ENCODE results near the gene PDE7B. TPM values are rescaled to one million over a fixed set of nuclear protein-coding genes. Genes with fewer than 3 reads are reported as not detected.

PDE7B gene
- total and polyA plus RNA-seq, 10 donors = 0.54 to 4.6 (median 1.5) TPM

GRCh38 chr6:136060759-136061158 is 209.3 kb downstream of the PDE7B start:
- Histone ChIP-seq H3K4me1 (peaks cover 0 to 14% (median 8%) of the 10 kb centered on the region in 6 donors), H3K27me3 (replicated peaks in 1 of 7) (no peaks in the 10 kb centered on the region), H3K9me3 (no peaks in the 10 kb centered on the region), H3K27ac (no peak overlapping the region), H3K4me3 (no peak overlapping the region), H3K36me3 (no peaks in the 10 kb centered on the region)
- TF ChIP-seq POLR2AphosphoS5 (IDR thresholded peaks at IDR 0.05) (no peak), CTCF (IDR thresholded peaks at IDR 0.05 in 8 of 11, conservative IDR thresholded peaks at IDR 0.05 in 3 of 11) (no peak), POLR2A (IDR thresholded peaks at IDR 0.05) (no peak)
- no peak for DNase-seq
- intact Hi-C loops (cut with DNase I; ENCODE audit: low total_unique reads) = no loop called here

GRCh38 chr6:136061701-136062100 is 210.2 kb downstream of the PDE7B start:
- no peak for DNase-seq
- Histone ChIP-seq H3K27ac (no peak overlapping the region), H3K4me1 (peaks cover 0 to 14% (median 8%) of the 10 kb centered on the region in 6 donors), H3K27me3 (replicated peaks in 1 of 7) (no peaks in the 10 kb centered on the region), H3K4me3 (no peak overlapping the region), H3K9me3 (no peaks in the 10 kb centered on the region), H3K36me3 (no peaks in the 10 kb centered on the region)
- whole genome bisulfite sequencing, 5 donors = 90 to 95% (median 90%) methylated on average over 5 of the region's 5 CpGs
- intact Hi-C loops (cut with DNase I; ENCODE audit: low total_unique reads) = no loop called here
- no peak for TF ChIP-seq CTCF (IDR thresholded peaks at IDR 0.05 in 8 of 11, conservative IDR thresholded peaks at IDR 0.05 in 3 of 11)
- TF ChIP-seq POLR2A (IDR thresholded peaks at IDR 0.05) = no peak
- no peak for TF ChIP-seq POLR2AphosphoS5 (IDR thresholded peaks at IDR 0.05)

GRCh38 chr6:136063096-136063495 is 211.6 kb downstream of the PDE7B start:
- Histone ChIP-seq H3K4me1 (peaks cover 0 to 14% (median 8%) of the 10 kb centered on the region in 6 donors), H3K4me3 (no peak overlapping the region), H3K9me3 (no peaks in the 10 kb centered on the region), H3K27ac (no peak overlapping the region), H3K36me3 (no peaks in the 10 kb centered on the region), H3K27me3 (replicated peaks in 1 of 7) (no peaks in the 10 kb centered on the region)
- DNase-seq = no peak
- TF ChIP-seq CTCF (IDR thresholded peaks at IDR 0.05 in 8 of 11, conservative IDR thresholded peaks at IDR 0.05 in 3 of 11) (no peak), POLR2AphosphoS5 (IDR thresholded peaks at IDR 0.05) (no peak), POLR2A (IDR thresholded peaks at IDR 0.05) (no peak)
- intact Hi-C loops (cut with DNase I; ENCODE audit: low total_unique reads) = no loop called here
- WGBS, 5 donors = 79 to 97% (median 89%) methylated on average over 3 of the region's 3 CpGs

GRCh38 chr6:136066005-136066404 is 214.5 kb downstream of the PDE7B start:
- 67 to 93% (median 71%) methylated on average over 3 of the region's 3 CpGs for WGBS, 5 donors
- no peak overlapping the region for H3K27ac ChIP-seq
- TF ChIP-seq CTCF (IDR thresholded peaks at IDR 0.05 in 8 of 11, conservative IDR thresholded peaks at IDR 0.05 in 3 of 11) (no peak), POLR2AphosphoS5 (IDR thresholded peaks at IDR 0.05) (no peak), POLR2A (IDR thresholded peaks at IDR 0.05) (no peak)
- no peaks in the 10 kb centered on the region for H3K36me3 ChIP-seq
- no peaks in the 10 kb centered on the region for H3K9me3 ChIP-seq
- H3K4me3 ChIP-seq = no peak overlapping the region
- H3K27me3 ChIP-seq (replicated peaks in 1 of 7) = no peaks in the 10 kb centered on the region
- intact Hi-C loops (cut with DNase I; ENCODE audit: low total_unique reads) = no loop called here
- no peaks in the 10 kb centered on the region for H3K4me1 ChIP-seq
- no peak for DNase-seq
